ENCODE measurements around the gene STK32C.
"Not testable (repeated sequence)": the region's sequence is repeated elsewhere in the genome, so short reads cannot be mapped to it uniquely, and the experiment has no call there.

STK32C gene

DNA sequence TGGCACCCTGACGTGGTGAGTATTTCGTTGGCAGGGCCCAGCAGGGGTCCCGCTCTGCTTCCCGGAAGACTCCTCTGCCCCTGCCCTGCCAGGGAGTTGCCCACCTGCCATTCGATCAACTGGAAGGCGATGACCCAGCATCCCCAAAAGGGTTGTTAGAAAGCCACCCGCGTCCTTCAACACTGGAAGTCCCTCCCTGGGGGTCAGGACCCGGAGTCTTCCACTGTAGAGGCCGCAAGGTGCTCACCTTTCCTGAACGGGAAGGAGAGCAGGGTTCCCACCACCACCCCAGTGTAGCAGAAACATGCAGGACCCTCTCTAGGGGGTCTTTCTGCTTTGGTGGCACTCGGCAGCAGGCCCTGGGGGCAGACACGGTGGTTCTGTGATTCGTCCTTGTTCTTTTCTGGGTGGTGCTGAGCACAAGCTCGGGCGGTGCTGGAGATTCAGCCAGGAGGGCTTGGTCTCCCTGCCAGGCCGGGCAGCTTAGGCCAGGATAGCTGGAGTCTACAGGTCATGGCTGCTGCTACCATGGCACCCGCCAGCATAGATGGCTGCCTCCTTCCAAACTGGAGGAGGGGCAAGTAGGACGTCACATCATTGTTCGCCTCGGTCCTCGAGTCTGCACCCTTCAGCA, 140.6 kb downstream of the STK32C start:
- no peak for DNase-seq (ENCODE audit: low spot score)

DNA sequence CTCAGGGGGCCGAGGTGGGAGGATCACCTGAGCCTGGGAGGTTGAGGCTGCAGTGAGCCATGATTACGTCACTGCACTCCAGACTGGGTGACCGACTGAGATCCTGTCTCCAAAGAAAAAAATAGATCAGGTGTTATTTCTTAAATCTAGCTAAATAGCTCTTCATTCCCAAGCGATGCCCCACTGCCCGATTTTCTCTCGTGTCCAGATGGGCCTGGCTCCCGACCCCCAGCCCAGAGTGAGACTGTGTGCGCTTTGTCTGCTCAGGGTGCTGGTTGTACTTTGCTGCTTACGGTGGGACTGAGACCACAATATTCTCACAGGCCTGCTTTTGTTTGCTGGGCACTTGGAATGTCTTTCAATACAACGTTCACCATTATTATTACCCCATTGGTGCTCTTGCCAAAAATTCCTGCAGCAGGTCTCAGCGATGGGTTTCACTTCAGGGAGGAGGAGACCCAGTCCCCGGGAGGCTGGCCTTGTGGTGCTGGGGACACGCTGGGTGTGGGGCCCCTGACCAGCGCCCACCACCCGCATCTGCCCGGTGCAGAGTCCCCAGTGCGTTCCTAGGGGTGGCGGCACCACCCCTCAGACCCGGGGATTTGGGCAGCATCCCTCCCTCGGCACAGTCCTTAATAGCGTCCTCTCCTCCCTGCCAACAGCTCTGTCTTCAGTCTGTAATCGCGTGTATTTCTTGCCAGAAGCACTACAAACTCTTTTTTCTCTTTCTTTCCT, 141.4 kb downstream of the STK32C start:
- no peak for DNase-seq (ENCODE audit: low spot score)

DNA sequence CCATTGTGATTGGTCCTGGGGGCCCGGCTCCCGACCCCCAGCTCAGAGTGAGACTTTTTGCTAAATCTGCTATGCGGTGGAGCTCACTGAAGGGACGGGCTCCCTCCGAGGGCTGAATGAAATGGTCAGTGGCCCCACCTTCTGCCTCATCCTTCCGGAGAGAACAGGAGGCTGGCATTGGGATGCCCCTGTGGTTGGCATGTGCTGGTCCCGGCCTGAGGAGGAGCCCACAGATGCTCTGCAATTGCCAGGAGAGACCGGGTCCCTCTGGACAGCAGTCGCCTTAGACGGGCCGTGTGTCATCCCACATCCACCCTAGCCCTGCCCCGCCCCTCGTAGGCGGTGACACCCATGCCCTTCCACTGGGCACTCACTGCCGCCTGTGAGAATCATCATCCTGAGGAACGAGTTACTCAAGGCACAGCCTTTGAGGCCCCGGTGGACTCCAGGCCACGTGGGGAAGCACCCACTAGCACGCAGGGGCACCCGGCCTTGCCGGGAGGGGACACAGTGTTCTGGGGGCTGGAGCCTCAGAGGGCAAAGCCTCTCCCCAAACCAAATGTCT, 142.3 kb downstream of the STK32C start:
- DNase-seq (ENCODE audit: low spot score), result no peak

DNA sequence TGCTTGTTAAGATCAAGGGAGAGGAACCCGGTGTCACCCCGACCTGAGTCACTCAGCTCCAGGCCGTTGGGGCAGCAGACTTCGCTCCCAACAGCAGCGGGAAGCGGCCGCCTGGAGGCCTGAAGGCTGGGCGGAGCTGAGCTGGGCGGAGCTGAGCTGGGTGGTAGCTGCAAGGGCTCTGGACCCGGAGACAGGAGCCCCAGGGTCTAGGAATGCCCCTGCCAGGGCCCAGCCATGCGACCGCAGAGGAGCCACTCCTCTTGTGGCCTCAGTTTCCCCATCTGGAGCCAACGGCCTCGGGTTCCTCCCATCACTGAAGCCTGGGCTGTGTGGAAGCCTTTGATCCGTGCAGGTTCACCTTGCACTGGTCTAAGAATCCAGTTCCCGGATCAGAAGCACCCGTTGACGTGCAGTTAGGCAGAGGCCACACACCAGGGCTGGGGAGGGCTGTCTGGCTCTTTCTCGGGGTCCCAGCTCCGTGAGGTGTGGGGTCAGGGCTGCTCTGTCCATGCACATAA, 142.9 kb downstream of the STK32C start:
- DNase-seq (ENCODE audit: low spot score), result no peak

DNA sequence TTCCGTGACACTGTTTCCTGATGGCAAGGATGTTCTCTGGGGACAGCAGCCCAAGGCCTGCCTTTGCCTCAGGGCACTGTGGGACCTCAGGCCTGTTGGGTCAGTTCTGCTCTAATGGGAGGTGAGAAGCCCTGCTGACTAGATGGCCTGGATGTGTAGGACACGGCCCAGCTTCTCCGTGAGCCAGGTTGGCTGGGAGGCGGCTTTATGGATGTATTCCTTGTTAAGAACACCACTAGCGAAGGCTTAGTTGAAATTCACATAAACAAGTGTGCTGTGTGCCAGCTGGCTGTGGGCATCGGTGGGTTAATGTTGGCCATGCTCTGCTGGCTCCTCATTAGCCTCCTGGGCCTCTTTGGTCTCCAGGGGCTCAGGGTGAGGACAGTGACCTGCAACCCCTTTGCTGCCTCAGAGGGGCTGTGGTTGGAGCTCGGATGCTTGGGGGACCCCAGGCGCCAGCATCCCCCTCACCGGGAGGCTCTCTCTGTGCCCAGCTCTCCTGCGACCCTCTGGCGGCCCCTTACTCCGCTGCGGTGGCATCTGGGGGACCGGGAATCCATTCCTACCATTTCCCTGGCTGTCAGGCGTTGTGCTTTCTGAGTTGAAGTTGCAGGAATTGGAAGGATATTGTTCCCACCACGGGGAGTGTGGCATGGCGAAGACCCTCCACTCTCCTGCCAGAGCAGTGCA, 143.8 kb downstream of the STK32C start:
- no peak for DNase-seq (ENCODE audit: low spot score)

DNA sequence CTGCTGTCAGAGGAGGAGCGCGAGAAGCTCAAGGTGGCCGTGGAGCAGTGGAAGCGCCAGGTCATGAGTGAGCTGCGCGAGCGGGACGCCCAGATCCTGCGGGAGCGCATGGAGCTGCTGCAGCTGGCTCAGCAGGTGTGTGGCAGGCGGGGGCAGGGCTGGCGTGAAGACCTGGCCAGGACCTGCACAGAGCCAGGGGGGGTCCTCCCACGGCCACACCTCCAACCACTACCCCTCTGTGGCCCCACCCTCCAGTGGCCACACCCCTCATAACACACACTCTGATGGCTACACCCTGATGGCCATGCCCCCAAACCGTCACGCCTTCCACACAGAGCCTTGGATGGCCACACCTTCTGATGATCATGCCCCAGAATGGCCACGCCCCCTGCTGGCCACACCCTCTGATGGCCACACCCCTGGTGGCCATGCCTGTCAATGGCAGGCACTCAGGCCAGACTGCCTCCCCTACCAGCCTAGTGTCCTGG, 144.4 kb downstream of the STK32C start:
- DNase-seq (ENCODE audit: low spot score), result peak; percentile 42

DNA sequence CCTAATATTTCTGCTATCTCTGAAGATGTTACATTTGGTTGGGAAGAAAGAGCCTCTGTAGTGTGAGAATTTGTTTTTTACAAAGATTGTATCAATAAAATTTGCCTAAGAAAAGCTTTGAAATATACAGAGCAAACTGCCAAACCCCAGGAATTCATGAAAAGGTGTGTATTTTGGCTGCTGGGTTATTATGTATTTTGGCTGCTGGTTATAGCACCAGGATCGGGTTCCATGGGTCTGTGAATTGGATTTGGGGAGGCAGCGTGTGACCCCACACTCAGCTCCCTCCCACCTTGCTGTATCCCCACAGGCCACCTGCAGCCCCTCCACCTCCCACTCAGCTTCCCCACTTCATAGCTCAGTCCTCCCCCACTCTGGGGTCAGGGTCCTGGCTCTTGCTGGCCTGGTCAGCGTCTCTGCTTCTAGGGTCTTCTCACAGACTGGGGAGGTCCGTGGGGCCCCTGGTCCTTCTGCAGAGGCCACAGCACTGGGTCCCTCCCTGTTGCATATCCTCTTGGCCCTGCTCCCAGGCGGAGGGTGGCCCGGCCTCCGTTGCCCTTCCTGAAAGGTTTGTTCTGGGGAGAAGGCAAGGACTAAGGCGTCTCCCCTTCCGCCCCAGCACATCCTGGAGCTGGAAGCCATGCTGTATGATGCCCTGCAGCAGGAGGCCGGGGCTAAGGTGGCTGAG, 145.0 kb downstream of the STK32C start:
- DNase-seq (ENCODE audit: low spot score), result no peak

DNA sequence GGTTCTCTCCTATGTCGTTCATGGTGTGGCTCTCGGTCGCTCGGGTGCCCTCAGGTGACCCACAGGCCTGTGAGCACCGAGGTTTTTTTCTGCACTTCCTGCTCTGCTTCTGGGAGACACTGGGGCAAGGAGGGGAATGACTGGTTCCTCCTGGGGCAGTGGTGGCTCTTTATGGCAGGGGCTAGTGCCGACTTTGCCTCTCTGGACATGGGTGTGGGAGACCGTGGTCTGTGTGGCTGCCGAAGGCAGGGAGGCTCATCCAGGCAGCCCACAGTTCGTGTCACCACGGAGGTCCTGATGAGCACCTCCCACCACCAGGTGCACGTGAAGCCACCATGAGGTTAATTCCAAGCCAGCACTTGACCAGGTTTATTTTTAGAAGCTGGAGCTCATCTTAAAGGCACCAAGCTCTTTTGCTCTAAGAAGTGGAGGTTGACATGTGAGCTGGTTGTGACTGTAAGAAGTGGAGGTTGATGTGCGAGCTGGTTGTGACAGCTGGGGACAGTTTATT, 145.7 kb downstream of the STK32C start:
- no peak for DNase-seq (ENCODE audit: low spot score)

DNA sequence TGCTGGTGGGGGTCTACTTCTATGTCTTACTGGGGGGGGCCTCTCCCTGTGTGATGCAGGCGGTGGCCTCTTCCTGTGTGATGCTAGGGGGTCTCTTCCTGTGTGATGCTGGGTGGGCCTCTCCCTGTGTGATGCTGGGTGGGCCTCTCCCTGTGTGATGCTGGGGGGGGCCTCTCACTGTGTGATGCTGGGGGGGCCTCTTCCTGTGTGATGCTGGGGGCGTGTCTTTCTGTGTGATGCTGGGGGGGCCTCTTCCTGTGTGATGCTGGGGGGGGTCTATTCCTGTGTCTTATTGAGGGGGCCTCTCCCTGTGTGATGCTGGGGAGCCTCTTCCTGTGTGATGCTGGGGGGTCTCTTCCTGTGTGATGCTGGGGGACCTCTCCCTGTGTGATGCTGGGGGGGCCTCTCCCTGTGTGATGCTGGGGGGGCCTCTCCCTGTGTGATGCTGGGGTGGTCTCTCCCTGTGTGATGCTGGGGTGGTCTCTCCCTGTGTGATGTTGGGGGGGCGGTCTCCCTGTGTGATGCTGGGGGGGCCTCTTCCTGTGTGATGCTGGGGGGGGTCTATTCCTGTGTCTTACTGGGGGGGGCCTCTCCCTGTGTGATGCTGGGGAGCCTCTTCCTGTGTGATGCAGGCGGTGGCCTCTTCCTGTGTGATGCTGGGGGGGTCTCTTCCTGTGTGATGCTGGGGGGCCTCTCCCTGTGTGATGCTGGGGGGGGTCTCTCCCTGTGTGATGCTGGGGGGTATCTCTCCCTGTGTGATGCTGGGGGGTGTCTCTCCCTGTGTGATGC, 146.7 kb downstream of the STK32C start:
- DNase-seq (ENCODE audit: low spot score), result not testable (repeated sequence)

DNA sequence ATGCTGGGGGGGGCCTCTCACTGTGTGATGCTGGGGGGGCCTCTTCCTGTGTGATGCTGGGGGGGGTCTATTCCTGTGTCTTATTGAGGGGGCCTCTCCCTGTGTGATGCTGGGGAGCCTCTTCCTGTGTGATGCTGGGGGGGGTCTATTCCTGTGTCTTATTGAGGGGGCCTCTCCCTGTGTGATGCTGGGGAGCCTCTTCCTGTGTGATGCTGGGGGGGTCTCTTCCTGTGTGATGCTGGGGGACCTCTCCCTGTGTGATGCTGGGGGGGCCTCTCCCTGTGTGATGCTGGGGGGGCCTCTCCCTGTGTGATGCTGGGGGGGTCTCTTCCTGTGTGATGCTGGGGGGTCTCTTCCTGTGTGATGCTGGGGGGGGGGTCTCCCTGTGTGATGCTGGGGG, 147.5 kb downstream of the STK32C start:
- DNase-seq (ENCODE audit: low spot score), result not testable (repeated sequence)

DNA sequence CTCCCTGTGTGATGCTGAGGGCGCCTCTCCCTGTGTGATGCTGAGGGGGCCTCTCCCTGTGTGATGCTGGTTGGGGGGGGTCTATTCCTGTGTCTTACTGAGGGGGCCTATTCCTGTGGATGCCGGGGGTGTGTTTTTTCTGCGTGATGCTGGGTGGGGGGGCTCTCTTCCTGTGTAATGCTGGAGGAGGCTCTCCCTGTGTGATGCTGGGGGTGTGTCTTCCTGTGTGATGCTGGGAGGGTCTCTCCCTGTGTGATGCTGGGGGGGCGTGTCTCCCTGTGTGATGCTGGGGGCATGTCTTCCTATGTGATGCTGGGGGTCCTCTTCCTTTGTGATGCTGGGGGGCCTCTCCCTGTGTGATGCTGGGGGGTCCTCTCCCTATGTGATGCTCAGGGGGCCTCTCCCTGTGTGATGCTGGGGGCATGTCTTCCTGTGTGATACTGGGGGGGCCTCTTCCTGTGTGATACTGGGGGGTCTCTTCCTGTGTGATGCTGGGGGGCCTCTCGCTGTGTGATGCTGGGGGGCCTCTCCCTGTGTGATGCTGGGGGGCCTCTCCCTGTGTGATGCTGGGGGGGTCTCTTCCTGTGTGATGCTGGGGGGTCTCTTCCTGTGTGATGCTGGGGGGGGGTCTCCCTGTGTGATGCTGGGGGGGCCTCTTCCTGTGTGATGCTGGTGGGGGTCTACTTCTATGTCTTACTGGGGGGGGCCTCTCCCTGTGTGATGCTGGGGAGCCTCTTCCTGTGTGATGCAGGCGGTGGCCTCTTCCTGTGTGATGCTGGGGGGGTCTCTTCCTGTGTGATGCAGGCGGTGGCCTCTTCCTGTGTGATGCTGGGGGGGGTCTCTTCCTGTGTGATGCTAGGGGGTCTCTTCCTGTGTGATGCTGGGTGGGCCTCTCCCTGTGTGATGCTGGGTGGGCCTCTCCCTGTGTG, 148.2 kb downstream of the STK32C start:
- not testable (repeated sequence) for DNase-seq (ENCODE audit: low spot score)

DNA sequence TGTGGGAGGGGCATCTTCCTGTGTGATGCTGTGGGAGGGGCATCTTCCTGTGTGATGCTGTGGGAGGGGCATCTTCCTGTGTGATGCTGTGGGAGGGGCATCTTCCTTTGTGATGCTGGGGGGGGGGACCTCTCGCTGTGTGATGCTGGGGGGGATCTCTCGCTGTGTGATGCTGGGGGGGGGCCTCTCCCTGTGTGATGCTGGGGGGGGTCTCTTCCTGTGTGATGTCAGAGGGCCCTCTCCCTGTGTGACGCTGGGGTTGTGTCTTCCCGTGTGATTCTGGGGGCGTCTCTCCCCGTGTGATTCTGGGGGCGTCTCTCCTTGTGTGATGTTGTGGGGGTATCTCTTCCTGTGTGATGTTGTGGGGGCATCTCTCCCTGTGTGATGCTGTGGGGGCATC, 148.9 kb downstream of the STK32C start:
- DNase-seq (ENCODE audit: low spot score), result no peak

DNA sequence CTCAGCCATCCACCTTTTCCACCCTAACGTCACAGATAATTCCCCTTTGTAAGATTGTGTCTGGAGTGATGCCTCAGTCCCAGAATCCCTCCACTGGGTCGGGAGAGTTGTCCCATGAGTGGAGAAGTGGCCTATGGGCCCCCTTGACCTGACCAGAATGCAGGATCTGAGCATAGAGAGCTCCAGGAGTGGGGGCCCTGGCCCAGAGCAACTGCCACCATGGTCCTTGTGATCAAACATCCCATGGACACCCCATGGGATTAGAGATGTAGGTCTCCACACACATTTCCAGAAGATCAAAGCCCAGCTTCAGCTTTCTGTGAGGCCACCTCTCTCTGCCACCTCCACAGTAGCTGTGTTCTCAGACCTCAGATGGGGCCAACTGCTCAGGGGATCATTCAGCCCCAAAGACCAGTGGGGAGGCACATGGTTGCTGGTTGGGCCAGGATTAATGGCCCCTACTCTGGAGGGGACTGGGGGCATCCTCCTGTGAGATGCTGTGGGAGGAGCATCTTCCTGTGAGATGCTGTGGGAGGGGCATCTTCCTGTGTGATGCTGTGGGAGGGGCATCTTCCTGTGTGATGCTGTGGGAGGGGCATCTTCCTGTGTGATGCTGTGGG, 149.5 kb downstream of the STK32C start:
- DNase-seq (ENCODE audit: low spot score), result peak; percentile 24
